Ovary (tissue), 9 donors: ENCODE data around the gene HARS2. TPM values are rescaled to one million over a fixed set of nuclear protein-coding genes. Genes with fewer than 3 reads are reported as not detected.
"Not testable (repeated sequence)": the region's sequence is repeated elsewhere in the genome, so short reads cannot be mapped to it uniquely, and the experiment has no call there.

Experiments used
- DNase-seq, 5 donors: peaks; one replicate each; pipeline ENCODE4 v3.0.0-alpha.2; 2019 to 2020
- H3K27ac ChIP-seq, 2 donors: fragments of 200-600 bp; one replicate each; pipeline versions ENCODE4 v1.5.1 to v1.8.0; 2019 to 2022
- H3K27me3 ChIP-seq: fragments of 200-600 bp; one replicate; pipeline ENCODE4 v1.8.0; 2022
- H3K36me3 ChIP-seq: fragments of 200-600 bp; sonication (generic); one replicate; pipeline ENCODE4 v1.5.1; 2019
- H3K4me1 ChIP-seq: one replicate; pipeline ENCODE4 v1.8.1; 2013; ENCODE audit warnings: mild to moderate bottlenecking, moderate library complexity; ENCODE audit not compliant: insufficient read depth
- H3K4me3 ChIP-seq: fragments of 200-600 bp; sonication (generic); one replicate; pipeline ENCODE4 v1.5.1; 2017
- H3K9me3 ChIP-seq, 2 donors: fragments of 200-600 bp in 1 of 2; sonication (generic) in 1 of 2; one replicate each; pipeline versions ENCODE4 v1.5.1 to v1.8.1; 2013 to 2019; ENCODE audit warnings: mild to moderate bottlenecking in 1 of 2, moderate library complexity in 1 of 2
- CTCF ChIP-seq, 3 donors: fragments of 450-650 bp in 2 of 3; fragments of 200-600 bp in 1 of 3; IDR thresholded peaks; one replicate each; pipeline versions ENCODE4 v1.5.1 to v1.8.0; 2016 to 2022; ENCODE audit warnings: antibody characterized with exemption in 3 of 3, mild to moderate bottlenecking in 1 of 3
- EP300 ChIP-seq: sonication (generic); formaldehyde crosslinking; IDR thresholded peaks from one replicate; pipeline ENCODE4 v1.6.1; 2017; ENCODE audit warnings: antibody characterized with exemption
- POLR2A ChIP-seq: fragments of 450-650 bp; IDR thresholded peaks from one replicate; pipeline ENCODE4 v1.6.1; 2017; ENCODE audit warnings: antibody characterized with exemption, mild to moderate bottlenecking, moderate library complexity
- WGBS, 3 donors: extraction: QIAGEN DNeasy Blood & Tissue Kit in 1 of 3; methylation state at CpG; one replicate each; pipeline versions ENCODE4 v1.1.5 to v1.1.7; 2013 to 2017; 5-methylcytosine and 5-hydroxymethylcytosine counted together
- intact Hi-C, 4 donors: fragments of 100-400 bp; cut with DNase I; formaldehyde crosslinking; loops; one replicate each; pipeline versions ENCODE4 v1.11.0 to v1.15.1; 2022 to 2023
- polyA plus RNA-seq, 2 donors: library from polyadenylated mRNA; stranded (reverse); fragments of 200-250 nt in 1 of 2; fragments of 350-450 nt in 1 of 2; fragmentation: Illumina TruSeq in 1 of 2; extraction: RNeasy Lipid Tissue Mini Kit (QIAGEN cat#74804) in 1 of 2; gene quantifications; one replicate each; pipeline ENCODE4 v1.2.3, GENCODE V29; 2013 to 2014
- total RNA-seq, 7 donors: library from RNA; depleted of rRNA in 2 of 7; stranded (reverse); fragments of >200 nt in 2 of 7; fragmentation: NEBNext Ultra II Directional in 3 of 7; extraction: Animal tissue kit (Norgen Biotek cat#: 25700) in 3 of 7; gene quantifications; one replicate each; pipeline versions ENCODE4 v1.1.0 to v1.2.4, GENCODE V29; 2016 to 2023
- donor health status: DM: no; HTN: no; CAD: no; lungs with moderate emphysema.
- donor health status: DM: no; HTN: no; CAD: no.
- donor health status: Bipolar disorder and iron deficiency.
- donor health status: DM: yes; HTN: yes; CAD: no.
- donor health status: DM: no; HTN: no; CAD: no.
- donor health status: DM: yes; HTN: yes; CAD: no.

Gene HARS2
- total and polyA plus RNA-seq, 9 donors, result 15.2 to 27.5 (median 21.6) TPM

- Histone ChIP-seq H3K9me3 (no peaks in the 10 kb centered on the region), H3K27ac (no peak overlapping the region), H3K36me3 (no peaks in the 10 kb centered on the region), H3K4me3 (no peak overlapping the region), H3K4me1 (no peaks in the 10 kb centered on the region), H3K27me3 (no peaks in the 10 kb centered on the region)
- WGBS, 3 donors, result 96% methylated on average over 17 of the region's 17 CpGs
- TF ChIP-seq POLR2A, result no peak
- intact Hi-C loops, result no loop called here
- DNase-seq, result peak in 1 of 5 donors; percentile 11
These were observed 32.4 kb upstream of the HARS2 start for GRCh38 chr5:140658870-140659269.

GRCh38 chr5:140660371-140660770 lies 30.9 kb upstream of the HARS2 start:
- H3K27ac ChIP-seq, intact Hi-C loops, H3K27me3 ChIP-seq, H3K4me3 ChIP-seq, H3K9me3 ChIP-seq, H3K4me1 ChIP-seq, H3K36me3 ChIP-seq: not testable (repeated sequence)
- WGBS, 3 donors, result 75 to 77% (median 77%) methylated on average over 6 of the region's 6 CpGs
- DNase-seq, result peak in 1 of 5 donors; percentile 9

GRCh38 chr5:140664030-140664358 lies 27.3 kb upstream of the HARS2 start:
- TF ChIP-seq CTCF (IDR thresholded peaks at IDR 0.05) (no peak), POLR2A (no peak), EP300 (no peak)
- Histone ChIP-seq H3K9me3 (no peaks in the 10 kb centered on the region), H3K4me1 (peaks cover 6% of the 10 kb centered on the region), H3K27me3 (no peaks in the 10 kb centered on the region), H3K36me3 (no peaks in the 10 kb centered on the region), H3K27ac (peak overlapping the region in 1 of 2 donors; percentile 74), H3K4me3 (peak overlapping the region; percentile 86)
- intact Hi-C loops, result no loop called here
- 3 to 18% (median 5%) methylated on average over 18 of the region's 18 CpGs for WGBS, 3 donors
- no peak for DNase-seq

- Histone ChIP-seq H3K27ac (peak within 1 kb of the TSS in 1 of 2 donors; percentile 74), H3K9me3 (no peaks in the 10 kb centered on the region), H3K36me3 (no peaks in the 10 kb centered on the region), H3K4me1 (peaks cover 6% of the 10 kb centered on the region), H3K27me3 (no peaks in the 10 kb centered on the region), H3K4me3 (peak within 1 kb of the TSS; percentile 86)
- intact Hi-C loops, result no loop called here
- TF ChIP-seq CTCF (IDR thresholded peaks at IDR 0.05) (no peak), EP300 (peak; percentile 34), POLR2A (peak; percentile 56)
- DNase-seq, result peak; percentile 92 to 94 (median 93)
- WGBS, 3 donors, result 0% methylated on average over 47 to 54 of the region's 54 CpGs
These were observed 26.7 kb upstream of the HARS2 start, which contains the start of gene WDR55 for GRCh38 chr5:140664359-140665119. WDR55 (plus strand) TSS chr5:140664904; CDS start chr5:140664913, 9 bp downstream.

GRCh38 chr5:140671035-140671434 lies 20.2 kb upstream of the HARS2 start:
- DNase-seq, H3K4me3 ChIP-seq, H3K27me3 ChIP-seq, H3K4me1 ChIP-seq, H3K36me3 ChIP-seq, H3K27ac ChIP-seq, H3K9me3 ChIP-seq, intact Hi-C loops: not testable (repeated sequence)
- WGBS, 3 donors, result 90 to 97% (median 95%) methylated on average over 4 of the region's 4 CpGs

- no peaks in the 10 kb centered on the region for H3K9me3 ChIP-seq
- H3K27ac ChIP-seq, result no peak overlapping the region
- no peak overlapping the region for H3K4me3 ChIP-seq
- intact Hi-C loops, result no loop called here
- H3K36me3 ChIP-seq, result no peaks in the 10 kb centered on the region
- peaks cover 5% of the 10 kb centered on the region for H3K4me1 ChIP-seq
- no peak for TF ChIP-seq POLR2A
- DNase-seq, result no peak
- H3K27me3 ChIP-seq, result no peaks in the 10 kb centered on the region
- WGBS, 3 donors, result 96 to 97% (median 97%) methylated on average over 1 to 6 of the region's 7 CpGs
These were observed 19.7 kb upstream of the HARS2 start for GRCh38 chr5:140671472-140672125.
